Left ventricle myocardium inferior (tissue), 1 donor: ENCODE data around the gene TIE1. TPM values are rescaled to one million over a fixed set of nuclear protein-coding genes. Genes with fewer than 3 reads are reported as not detected.

ENCODE experiments used
- DNase-seq: peaks from one replicate; pipeline ENCODE4 v3.0.0-alpha.2; 2020
- H3K27ac ChIP-seq: fragments of 200-600 bp; replicated peaks from 2 replicates; pipeline ENCODE4 v1.8.0; 2021
- H3K27me3 ChIP-seq: fragments of 200-600 bp; 2 replicates; pipeline ENCODE4 v1.8.0; 2021; ENCODE audit warnings: low read depth
- H3K36me3 ChIP-seq: fragments of 200-600 bp; 2 replicates; pipeline ENCODE4 v1.8.0; 2021
- H3K4me1 ChIP-seq: fragments of 200-600 bp; 2 replicates; pipeline ENCODE4 v1.8.0; 2021
- H3K4me3 ChIP-seq: fragments of 200-600 bp; 2 replicates; pipeline ENCODE4 v1.8.0; 2021; ENCODE audit warnings: mild to moderate bottlenecking, moderate library complexity
- H3K9me3 ChIP-seq: fragments of 200-600 bp; replicated peaks from 2 replicates; pipeline ENCODE4 v1.8.0; 2021
- intact Hi-C: fragments of 100-400 bp; cut with micrococcal nuclease; formaldehyde crosslinking; loops from one replicate; pipeline ENCODE4 v1.11.0; 2022
- total RNA-seq: library from RNA; stranded (reverse); fragmentation: NEBNext Ultra II Directional; extraction: Animal tissue kit (Norgen Biotek cat#: 25700); gene quantifications from one replicate; pipeline ENCODE4 v1.2.1, GENCODE V29; 2021
- TF ChIP-seq, protein P1 (sequence below): fragments of 200-600 bp; IDR thresholded peaks from 2 replicates; pipeline ENCODE4 v1.8.0; 2021; ENCODE audit warnings: antibody characterized with exemption, mild to moderate bottlenecking, borderline replicate concordance
- donor health status: DM: no; HTN: yes; CAD: no; lungs with severe emphysema.

TIE1 gene
- total RNA-seq, 1 donor from 2014 or later, result 25.1 TPM

DNA sequence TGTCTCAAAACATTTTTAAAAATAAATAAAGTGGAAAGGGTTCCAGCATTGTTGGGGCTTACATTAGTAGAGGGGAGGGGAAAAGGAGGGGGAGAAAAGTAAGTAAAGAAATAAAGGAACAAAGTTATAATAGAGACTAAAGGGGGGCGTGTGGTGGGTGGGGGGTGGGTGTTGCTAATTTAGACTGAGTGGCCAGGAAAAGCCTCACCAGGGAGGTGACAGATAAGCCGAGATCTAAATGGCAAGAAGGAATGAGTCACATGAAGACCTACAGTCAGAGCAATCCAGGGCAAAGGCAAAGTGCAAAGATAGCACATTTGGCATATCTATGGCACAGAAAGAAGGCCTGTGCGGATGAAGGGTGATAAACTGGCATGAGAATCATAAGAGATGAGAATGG is 44.3 kb downstream of the TIE1 start:
- intact Hi-C loops, result no loop called here
- DNase-seq, result no peak
- Histone ChIP-seq H3K4me1 (peaks cover 65% of the 10 kb centered on the region), H3K36me3 (no peaks in the 10 kb centered on the region), H3K27me3 (no peaks in the 10 kb centered on the region), H3K27ac (peak overlapping the region; percentile 99), H3K9me3 (no peaks in the 10 kb centered on the region), H3K4me3 (no peak overlapping the region)
- TF ChIP-seq, protein P1, sequence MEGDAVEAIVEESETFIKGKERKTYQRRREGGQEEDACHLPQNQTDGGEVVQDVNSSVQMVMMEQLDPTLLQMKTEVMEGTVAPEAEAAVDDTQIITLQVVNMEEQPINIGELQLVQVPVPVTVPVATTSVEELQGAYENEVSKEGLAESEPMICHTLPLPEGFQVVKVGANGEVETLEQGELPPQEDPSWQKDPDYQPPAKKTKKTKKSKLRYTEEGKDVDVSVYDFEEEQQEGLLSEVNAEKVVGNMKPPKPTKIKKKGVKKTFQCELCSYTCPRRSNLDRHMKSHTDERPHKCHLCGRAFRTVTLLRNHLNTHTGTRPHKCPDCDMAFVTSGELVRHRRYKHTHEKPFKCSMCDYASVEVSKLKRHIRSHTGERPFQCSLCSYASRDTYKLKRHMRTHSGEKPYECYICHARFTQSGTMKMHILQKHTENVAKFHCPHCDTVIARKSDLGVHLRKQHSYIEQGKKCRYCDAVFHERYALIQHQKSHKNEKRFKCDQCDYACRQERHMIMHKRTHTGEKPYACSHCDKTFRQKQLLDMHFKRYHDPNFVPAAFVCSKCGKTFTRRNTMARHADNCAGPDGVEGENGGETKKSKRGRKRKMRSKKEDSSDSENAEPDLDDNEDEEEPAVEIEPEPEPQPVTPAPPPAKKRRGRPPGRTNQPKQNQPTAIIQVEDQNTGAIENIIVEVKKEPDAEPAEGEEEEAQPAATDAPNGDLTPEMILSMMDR, result no peak

DNA sequence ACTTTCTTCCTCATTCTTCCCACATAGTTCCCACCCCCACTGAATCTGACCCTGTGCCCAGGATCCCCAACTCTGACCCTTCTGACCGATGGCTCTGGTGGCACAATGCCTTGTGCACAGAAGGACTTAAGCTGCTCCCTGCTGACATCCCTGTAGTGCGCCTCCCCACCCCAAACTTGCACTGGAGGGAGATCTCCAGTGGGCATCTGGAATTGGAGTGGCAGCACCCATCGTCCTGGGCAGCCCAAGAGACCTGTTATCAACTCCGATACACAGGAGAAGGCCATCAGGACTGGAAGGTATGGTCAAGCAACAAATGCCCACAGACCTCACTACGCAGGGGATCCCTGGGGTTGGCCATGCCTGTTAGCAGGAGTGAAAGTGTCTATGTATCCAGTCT is 45.9 kb downstream of the TIE1 start:
- no peak overlapping the region for H3K4me3 ChIP-seq
- H3K9me3 ChIP-seq, result no peaks in the 10 kb centered on the region
- H3K27me3 ChIP-seq, result no peaks in the 10 kb centered on the region
- DNase-seq, result no peak
- peaks cover 69% of the 10 kb centered on the region for H3K4me1 ChIP-seq
- peak overlapping the region; percentile 99 for H3K27ac ChIP-seq
- no peaks in the 10 kb centered on the region for H3K36me3 ChIP-seq
- TF ChIP-seq, protein P1, result no peak
- intact Hi-C loops, result no loop called here

DNA sequence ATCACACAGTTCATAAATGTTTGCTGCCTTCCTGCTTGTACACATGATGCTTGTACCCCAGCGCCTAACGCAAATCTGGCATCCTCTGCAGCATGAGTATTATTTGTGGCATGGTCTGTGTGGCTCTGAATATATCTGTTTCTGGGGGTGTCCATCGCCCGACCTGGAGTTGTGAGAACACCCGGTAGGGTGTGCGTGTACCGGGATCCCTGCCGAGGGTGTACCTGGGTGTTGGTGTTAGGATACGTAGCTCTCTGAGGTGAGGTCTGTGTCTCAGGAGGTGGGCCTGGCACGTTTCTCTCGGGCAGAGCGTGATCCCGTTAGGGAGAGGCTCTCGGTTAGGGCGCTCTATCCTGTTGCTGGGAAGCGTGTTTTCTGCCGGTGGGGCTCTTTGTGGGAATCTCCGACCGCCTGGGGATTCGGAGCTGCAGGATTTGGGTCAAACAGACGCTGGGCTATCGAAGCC is 47.6 kb downstream of the TIE1 start:
- H3K27me3 ChIP-seq, result no peaks in the 10 kb centered on the region
- peak overlapping the region; percentile 99 for H3K27ac ChIP-seq
- H3K9me3 ChIP-seq, result no peaks in the 10 kb centered on the region
- H3K4me1 ChIP-seq, result peaks cover 65% of the 10 kb centered on the region
- TF ChIP-seq, protein P1, result no peak
- no peaks in the 10 kb centered on the region for H3K36me3 ChIP-seq
- DNase-seq, result no peak
- peak overlapping the region; percentile 74 for H3K4me3 ChIP-seq
- intact Hi-C loops, result no loop called here

DNA sequence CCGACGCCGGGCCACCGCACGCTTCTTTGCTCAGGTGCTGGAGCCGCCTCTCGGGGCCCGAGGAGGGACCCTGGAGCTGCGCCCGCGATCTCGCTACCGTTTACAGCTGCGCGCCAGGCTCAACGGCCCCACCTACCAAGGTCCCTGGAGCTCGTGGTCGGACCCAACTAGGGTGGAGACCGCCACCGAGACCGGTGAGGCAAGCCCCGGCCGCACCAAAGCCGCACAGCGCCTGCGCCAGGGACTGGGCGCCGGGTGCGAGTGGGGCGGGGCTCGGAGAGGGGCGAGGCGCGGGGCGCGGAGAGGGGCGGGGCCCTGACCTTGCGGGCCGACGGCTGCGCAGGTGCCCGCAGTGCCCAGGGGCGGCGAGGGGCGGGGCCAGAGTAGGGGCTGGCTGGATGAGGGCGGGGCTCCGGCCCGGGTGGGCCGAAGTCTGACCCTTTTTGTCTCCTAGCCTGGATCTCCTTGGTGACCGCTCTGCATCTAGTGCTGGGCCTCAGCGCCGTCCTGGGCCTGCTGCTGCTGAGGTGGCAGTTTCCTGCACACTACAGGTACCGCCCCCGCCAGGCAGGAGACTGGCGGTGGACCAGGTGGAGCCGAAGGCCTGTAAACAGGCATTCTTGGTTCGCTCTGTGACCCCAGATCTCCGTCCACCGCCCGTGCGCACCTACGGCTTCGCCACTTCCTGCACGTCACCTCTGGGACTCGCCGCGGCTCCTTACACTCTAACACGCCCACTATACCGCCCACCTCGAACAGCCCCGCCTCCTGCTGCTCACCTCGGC is 48.2 kb downstream of the TIE1 start:
- peaks cover 59% of the 10 kb centered on the region for H3K4me1 ChIP-seq

DNA sequence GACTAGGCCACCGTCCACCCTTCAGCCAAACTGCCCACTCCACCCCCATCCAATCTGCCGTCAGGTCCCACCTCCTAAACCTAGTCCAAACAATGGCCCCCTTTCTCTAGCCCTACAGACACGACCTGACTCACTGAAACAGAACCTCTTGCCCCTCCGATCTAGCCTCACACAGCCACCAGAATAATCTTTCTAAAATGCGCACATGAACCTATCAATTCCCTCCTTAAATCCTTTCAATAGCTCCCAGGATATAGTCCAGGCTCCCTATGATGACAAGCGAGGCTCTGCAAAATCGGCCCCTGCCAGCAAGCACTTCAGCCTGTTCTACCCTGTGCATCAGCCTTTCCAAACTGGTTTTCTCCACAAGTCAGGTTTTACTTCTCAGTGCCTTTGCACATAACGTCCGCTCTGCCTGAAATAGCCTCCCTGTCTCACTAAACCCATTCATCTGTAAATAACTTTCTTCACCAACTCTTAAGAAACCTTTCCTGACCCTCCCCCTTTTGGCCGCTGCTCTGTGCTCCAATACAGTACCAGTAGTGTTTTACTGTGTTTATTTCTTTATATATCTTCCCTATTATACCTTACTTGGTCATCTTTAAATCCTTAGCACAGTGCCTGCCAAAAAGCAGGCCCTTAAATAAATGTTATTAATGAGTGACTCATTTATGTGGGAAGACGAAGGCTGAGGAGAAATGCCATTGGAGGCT is 49.0 kb downstream of the TIE1 start:
- peaks cover 51% of the 10 kb centered on the region for H3K4me1 ChIP-seq
- peak overlapping the region; percentile 74 for H3K4me3 ChIP-seq
- peak overlapping the region; percentile 99 for H3K27ac ChIP-seq
- H3K9me3 ChIP-seq, result no peaks in the 10 kb centered on the region
- DNase-seq, result no peak
- no peaks in the 10 kb centered on the region for H3K27me3 ChIP-seq
- intact Hi-C loops, result no loop called here
- no peaks in the 10 kb centered on the region for H3K36me3 ChIP-seq
- TF ChIP-seq, protein P1, result no peak

More for the DNA sequence above, 48.2 kb downstream of the TIE1 start:
- Histone ChIP-seq H3K36me3 (no peaks in the 10 kb centered on the region), H3K9me3 (no peaks in the 10 kb centered on the region), H3K27ac (peak overlapping the region; percentile 99), H3K27me3 (no peaks in the 10 kb centered on the region), H3K4me3 (peak overlapping the region; percentile 74)
- peak; percentile 85 for DNase-seq
- intact Hi-C loops, result no loop called here
- TF ChIP-seq, protein P1, result no peak
